ENCODE measurements around the gene MAP4K5. TPM values are rescaled to one million over a fixed set of nuclear protein-coding genes. Genes with fewer than 3 reads are reported as not detected.

Gene MAP4K5
- total RNA-seq, 1 donor from 2014 or later, result 93.1 TPM

DNA sequence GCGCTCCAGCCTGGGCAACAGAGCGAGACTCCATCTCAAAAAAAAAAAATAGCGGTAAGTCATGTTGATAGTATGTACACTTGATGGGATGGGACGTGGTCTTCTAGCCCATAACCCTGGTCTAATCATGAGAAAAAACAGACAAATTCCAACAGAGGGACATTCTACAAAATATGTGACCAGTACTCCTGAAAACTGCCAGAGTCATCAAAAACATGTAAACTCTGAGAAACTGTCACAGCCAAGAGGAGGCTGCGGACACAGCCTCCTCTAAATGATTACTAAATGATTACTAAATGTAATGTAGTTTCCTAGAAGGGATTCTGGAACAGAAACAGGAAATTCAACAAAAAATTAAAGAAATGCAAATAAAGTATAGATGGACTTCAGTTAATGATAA, 156.6 kb downstream of the MAP4K5 start:
- Mint-ChIP-seq H3K27me3 (ENCODE audit: low read depth, unreplicated experiment) (peaks cover 5% of the 10 kb centered on the region), H3K4me1 (ENCODE audit: low read depth, unreplicated experiment) (no peaks in the 10 kb centered on the region)
- H3K36me3 ChIP-seq (ENCODE audit: insufficient read depth, low read length), result no peaks in the 10 kb centered on the region

DNA sequence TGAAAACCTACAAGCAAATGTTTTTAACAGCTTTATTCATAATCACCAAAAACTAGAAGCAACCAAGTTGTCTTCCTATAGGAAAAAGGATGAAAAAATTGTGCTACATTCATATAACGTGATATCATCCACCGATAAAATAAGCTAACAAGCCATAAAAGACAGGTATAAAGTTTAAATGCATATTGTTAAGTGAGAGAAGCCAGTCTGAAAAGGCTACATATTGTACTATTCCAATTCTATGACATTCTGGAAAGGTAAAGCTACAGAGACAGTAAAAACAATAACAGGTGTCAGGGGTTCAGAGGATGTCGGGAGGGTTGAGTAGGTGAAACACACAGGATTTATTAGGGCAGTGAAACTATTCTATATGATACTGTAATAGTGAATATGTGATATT, 158.4 kb downstream of the MAP4K5 start:
- Histone ChIP-seq H2AFZ (ENCODE audit: low read depth, low read length) (no peak overlapping the region), H3K4me3 (ENCODE audit: insufficient read depth, low read depth, low read length) (no peak overlapping the region), H3K27ac (ENCODE audit: low read depth, low read length) (no peak overlapping the region), H3K9ac (ENCODE audit: low read length) (no peak overlapping the region), H3K9me3 (ENCODE audit: insufficient read depth, low read depth, low read length) (no peaks in the 10 kb centered on the region), H3K79me2 (ENCODE audit: insufficient read depth, low read length) (no peaks in the 10 kb centered on the region), H3K36me3 (ENCODE audit: insufficient read depth, low read length) (no peaks in the 10 kb centered on the region), H4K20me1 (ENCODE audit: insufficient read depth, low read length) (no peaks in the 10 kb centered on the region), H3K4me2 (ENCODE audit: low read length) (no peak overlapping the region), H3K27me3 (ENCODE audit: insufficient read depth, low read length) (no peaks in the 10 kb centered on the region), H3K4me1 (ENCODE audit: insufficient read depth, low read length) (no peaks in the 10 kb centered on the region)
- Mint-ChIP-seq H3K27ac (ENCODE audit: unreplicated experiment) (no peak overlapping the region), H3K27me3 (ENCODE audit: low read depth, unreplicated experiment) (peaks cover 5% of the 10 kb centered on the region), H3K4me1 (ENCODE audit: low read depth, unreplicated experiment) (no peaks in the 10 kb centered on the region), H3K9me3 (ENCODE audit: unreplicated experiment) (no peaks in the 10 kb centered on the region), H3K36me3 (ENCODE audit: low read depth, unreplicated experiment) (peaks cover 9% of the 10 kb centered on the region), H3K4me3 (ENCODE audit: unreplicated experiment) (no peak overlapping the region)
- TF ChIP-seq, protein P1, sequence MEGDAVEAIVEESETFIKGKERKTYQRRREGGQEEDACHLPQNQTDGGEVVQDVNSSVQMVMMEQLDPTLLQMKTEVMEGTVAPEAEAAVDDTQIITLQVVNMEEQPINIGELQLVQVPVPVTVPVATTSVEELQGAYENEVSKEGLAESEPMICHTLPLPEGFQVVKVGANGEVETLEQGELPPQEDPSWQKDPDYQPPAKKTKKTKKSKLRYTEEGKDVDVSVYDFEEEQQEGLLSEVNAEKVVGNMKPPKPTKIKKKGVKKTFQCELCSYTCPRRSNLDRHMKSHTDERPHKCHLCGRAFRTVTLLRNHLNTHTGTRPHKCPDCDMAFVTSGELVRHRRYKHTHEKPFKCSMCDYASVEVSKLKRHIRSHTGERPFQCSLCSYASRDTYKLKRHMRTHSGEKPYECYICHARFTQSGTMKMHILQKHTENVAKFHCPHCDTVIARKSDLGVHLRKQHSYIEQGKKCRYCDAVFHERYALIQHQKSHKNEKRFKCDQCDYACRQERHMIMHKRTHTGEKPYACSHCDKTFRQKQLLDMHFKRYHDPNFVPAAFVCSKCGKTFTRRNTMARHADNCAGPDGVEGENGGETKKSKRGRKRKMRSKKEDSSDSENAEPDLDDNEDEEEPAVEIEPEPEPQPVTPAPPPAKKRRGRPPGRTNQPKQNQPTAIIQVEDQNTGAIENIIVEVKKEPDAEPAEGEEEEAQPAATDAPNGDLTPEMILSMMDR (IDR thresholded peaks at IDR 0.05; ENCODE audit: insufficient read depth, low read depth, low read length), result no peak
- no peak for TF ChIP-seq EZH2 (IDR thresholded peaks at IDR 0.05; ENCODE audit: insufficient read depth, low read length)
- FAIRE-seq (no peak), DNase-seq (ENCODE audit: low read depth) (no peak)

More for the DNA sequence above, 156.6 kb downstream of the MAP4K5 start:
- no peak overlapping the region for H3K4me3 ChIP-seq (ENCODE audit: insufficient read depth, low read depth, low read length)
- no peak overlapping the region for H2AFZ ChIP-seq (ENCODE audit: low read depth, low read length)
- TF ChIP-seq, protein P1 (IDR thresholded peaks at IDR 0.05; ENCODE audit: insufficient read depth, low read depth, low read length), result no peak
- no peak for TF ChIP-seq EZH2 (IDR thresholded peaks at IDR 0.05; ENCODE audit: insufficient read depth, low read length)
- no peaks in the 10 kb centered on the region for H3K9me3 ChIP-seq (ENCODE audit: insufficient read depth, low read depth, low read length)
- no peak overlapping the region for H3K27ac Mint-ChIP-seq (ENCODE audit: unreplicated experiment)
- H3K9ac ChIP-seq (ENCODE audit: low read length), result no peak overlapping the region
- H3K27me3 ChIP-seq (ENCODE audit: insufficient read depth, low read length), result no peaks in the 10 kb centered on the region
- H3K9me3 Mint-ChIP-seq (ENCODE audit: unreplicated experiment), result no peaks in the 10 kb centered on the region
- no peak for FAIRE-seq
- H3K79me2 ChIP-seq (ENCODE audit: insufficient read depth, low read length), result no peaks in the 10 kb centered on the region
- no peak overlapping the region for H3K27ac ChIP-seq (ENCODE audit: low read depth, low read length)
- H4K20me1 ChIP-seq (ENCODE audit: insufficient read depth, low read length), result no peaks in the 10 kb centered on the region
- DNase-seq (ENCODE audit: low read depth), result no peak
- no peaks in the 10 kb centered on the region for H3K4me1 ChIP-seq (ENCODE audit: insufficient read depth, low read length)
- H3K4me3 Mint-ChIP-seq (ENCODE audit: unreplicated experiment), result no peak overlapping the region
- H3K36me3 Mint-ChIP-seq (ENCODE audit: low read depth, unreplicated experiment), result peaks cover 19% of the 10 kb centered on the region
- H3K4me2 ChIP-seq (ENCODE audit: low read length), result no peak overlapping the region

DNA sequence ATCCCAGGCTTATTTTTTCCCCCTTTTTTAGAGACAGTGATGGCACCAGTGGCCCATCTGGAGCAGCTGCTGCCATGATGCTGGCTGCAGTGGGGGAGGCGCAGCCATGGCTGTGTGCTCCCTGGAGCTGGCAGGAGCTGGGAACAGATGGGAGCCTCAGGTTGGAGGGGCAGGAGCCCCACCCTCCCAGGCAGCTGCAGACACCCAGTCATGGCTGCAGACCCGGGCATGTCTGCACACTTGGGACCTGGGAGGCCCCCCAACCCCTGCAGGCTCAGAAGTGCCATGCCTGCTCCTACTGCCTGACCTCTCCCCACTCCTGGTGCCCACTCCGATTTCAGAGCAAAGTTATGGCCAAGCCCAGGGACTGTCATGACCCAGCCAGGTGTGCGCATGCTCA, 160.8 kb downstream of the MAP4K5 start:
- H3K27ac ChIP-seq (ENCODE audit: low read depth, low read length), result no peak overlapping the region
- no peaks in the 10 kb centered on the region for H3K79me2 ChIP-seq (ENCODE audit: insufficient read depth, low read length)
- FAIRE-seq (no peak), DNase-seq (ENCODE audit: low read depth) (no peak)
- Mint-ChIP-seq H3K27me3 (ENCODE audit: low read depth, unreplicated experiment) (no peaks in the 10 kb centered on the region), H3K4me3 (ENCODE audit: unreplicated experiment) (no peak overlapping the region), H3K36me3 (ENCODE audit: low read depth, unreplicated experiment) (peaks cover 5% of the 10 kb centered on the region), H3K9me3 (ENCODE audit: unreplicated experiment) (no peaks in the 10 kb centered on the region), H3K27ac (ENCODE audit: unreplicated experiment) (no peak overlapping the region), H3K4me1 (ENCODE audit: low read depth, unreplicated experiment) (no peaks in the 10 kb centered on the region)
- H3K4me2 ChIP-seq (ENCODE audit: low read length), result no peak overlapping the region
- no peaks in the 10 kb centered on the region for H3K4me1 ChIP-seq (ENCODE audit: insufficient read depth, low read length)
- no peaks in the 10 kb centered on the region for H3K27me3 ChIP-seq (ENCODE audit: insufficient read depth, low read length)
- H3K9me3 ChIP-seq (ENCODE audit: insufficient read depth, low read depth, low read length), result no peaks in the 10 kb centered on the region
- H3K4me3 ChIP-seq (ENCODE audit: insufficient read depth, low read depth, low read length), result no peak overlapping the region
- TF ChIP-seq, protein P1 (IDR thresholded peaks at IDR 0.05; ENCODE audit: insufficient read depth, low read depth, low read length), result no peak
- TF ChIP-seq EZH2 (IDR thresholded peaks at IDR 0.05; ENCODE audit: insufficient read depth, low read length), result no peak
- H4K20me1 ChIP-seq (ENCODE audit: insufficient read depth, low read length), result no peaks in the 10 kb centered on the region
- H2AFZ ChIP-seq (ENCODE audit: low read depth, low read length), result no peak overlapping the region
- H3K36me3 ChIP-seq (ENCODE audit: insufficient read depth, low read length), result no peaks in the 10 kb centered on the region
- H3K9ac ChIP-seq (ENCODE audit: low read length), result no peak overlapping the region

Other genes starting within 250 kb of the MAP4K5 start
- 5.2 and 6.0 TPM in 2 replicates for gene L2HGDH, start 220.3 kb downstream of the MAP4K5 start, total RNA-seq
- 10.9 and 11.6 TPM in 2 replicates for gene DMAC2L, start 220.2 kb downstream of the MAP4K5 start, total RNA-seq
- 5.4 and 5.9 TPM in 2 replicates for gene CDKL1, start 135.7 kb downstream of the MAP4K5 start, total RNA-seq
- gene ATL1, start 27.6 kb upstream of the MAP4K5 start, total RNA-seq, result 15.8 and 17.9 TPM in 2 replicates
- 18.3 and 26.3 TPM in 2 replicates for gene SAV1, start 135.7 kb upstream of the MAP4K5 start, total RNA-seq

Measured in astrocyte (in vitro differentiated cells and primary cell).